Heart right ventricle (tissue), 16 donors: ENCODE results near the gene ANKRD50. TPM values are rescaled to one million over a fixed set of nuclear protein-coding genes. Genes with fewer than 3 reads are reported as not detected.

ENCODE experiments used
- ATAC-seq, 8 donors: fragments of 200-7000 bp; cut with Tn5 transposase; one replicate each; pipeline ENCODE4 v1.9.1; 2020; ENCODE audit warnings: mild to moderate bottlenecking in 8 of 8, moderate library complexity in 8 of 8, moderate number of reproducible peaks in 1 of 8
- DNase-seq, 2 donors: peaks; one replicate each; pipeline ENCODE4 v3.0.0-alpha.2; 2020
- H3K27ac ChIP-seq, 10 donors: fragments of 200-600 bp; sonication (generic) in 2 of 10; one replicate each; pipeline versions ENCODE4 v1.5.0 to v1.8.0; 2020 to 2022; ENCODE audit warnings: mild to moderate bottlenecking in 3 of 10
- H3K27me3 ChIP-seq, 7 donors: fragments of 200-600 bp; one replicate each; pipeline ENCODE4 v1.8.0; 2021 to 2022; ENCODE audit warnings: mild to moderate bottlenecking in 2 of 7
- H3K36me3 ChIP-seq, 9 donors: fragments of 200-600 bp; sonication (generic) in 1 of 9; one replicate each; pipeline versions ENCODE4 v1.5.0 to v1.8.0; 2020 to 2022; ENCODE audit warnings: mild to moderate bottlenecking in 2 of 9
- H3K4me1 ChIP-seq, 9 donors: fragments of 200-600 bp; sonication (generic) in 1 of 9; one replicate each; pipeline versions ENCODE4 v1.5.0 to v1.8.0; 2020 to 2022; ENCODE audit warnings: mild to moderate bottlenecking in 4 of 9
- H3K4me3 ChIP-seq, 10 donors: fragments of 200-600 bp; sonication (generic) in 2 of 10; one replicate each; pipeline versions ENCODE4 v1.5.0 to v1.8.0; 2020 to 2022; ENCODE audit warnings: mild to moderate bottlenecking in 7 of 10, moderate library complexity in 2 of 10
- H3K9me3 ChIP-seq, 11 donors: fragments of 200-600 bp in 10 of 11; sonication (generic) in 2 of 11; one replicate each; pipeline versions ENCODE4 v1.5.0 to v1.8.0; 2013 to 2022; ENCODE audit warnings: mild to moderate bottlenecking in 2 of 11, control low read depth in 1 of 11, moderate library complexity in 1 of 11
- WGBS, 2 donors: extraction: QIAGEN DNeasy Blood & Tissue Kit; methylation state at CpG; one replicate each; pipeline ENCODE4 v1.1.7; 2013; ENCODE audit warnings: inconsistent platforms in 1 of 2; 5-methylcytosine and 5-hydroxymethylcytosine counted together
- intact Hi-C, 10 donors: fragments of 100-400 bp; cut with DNase I; formaldehyde crosslinking; loops; one replicate each; pipeline versions ENCODE4 v1.11.1 to v1.14.2; 2022
- polyA plus RNA-seq, 2 donors: library from polyadenylated mRNA; stranded (reverse); fragments of 200-250 nt; gene quantifications; one replicate each; pipeline ENCODE4 v1.2.3, GENCODE V29; 2013
- total RNA-seq, 10 donors: library from RNA; stranded (reverse); fragmentation: NEBNext Ultra II Directional in 3 of 10; extraction: Animal tissue kit (Norgen Biotek cat#: 25700) in 3 of 10; gene quantifications; one replicate each; pipeline versions ENCODE4 v1.2.1 to v1.2.4, GENCODE V29; 2021 to 2023
- TF ChIP-seq, protein P1 (sequence below), 9 donors: fragments of 200-600 bp; sonication (generic) in 2 of 9; IDR thresholded peaks; one replicate each; pipeline versions ENCODE4 v1.5.0 to v1.8.0; 2021 to 2022; ENCODE audit warnings: antibody characterized with exemption in 9 of 9, mild to moderate bottlenecking in 5 of 9, moderate library complexity in 1 of 9
- donor health status: Arrhythmogenic right ventricular cardiomyopathy.
- donor health status: ischemic (EF 13 %, LVEDD 7.1; RV severe dilation, severe dysfunction).
- donor health status: healthy with polysubstance abuse.
- donor health status: DM: no; HTN: yes; CAD: no.
- donor health status: DM: no; HTN: no; CAD: no.
- donor health status: ischemic (EF 25% LVEDD 6.9; RV normal size, moderate dysfunction).
- donor health status: ischemic (EF 25% LVEDD 5.7; RV mildly dilated, moderate dysfunction).
- donor health status: healthy.
- donor health status: DM: yes; HTN: yes; CAD: no.
- donor health status: Ischemic cardiomyopathy.
- donor health status: ischemic (EF 35%, LVEDD 5.7; RV mildly dilated, moderate dysfunction).
- donor health status: nonischemic (EF 11% LVEDD 7.7; RV severe dilation, severe dysfunction).
- donor health status: DM: yes; HTN: yes; CAD: no.
- donor health status: PGD.
- donor health status: ischemic (EF 29% LVEDD 5.4; RV normal size, mild dysfunction).
- donor health status: nonischemic (EF 23%, LVEDD 6.1; RV moderate dilation, normal function).

ANKRD50 gene
- total and polyA plus RNA-seq, 12 donors, result 2.1 to 20.1 (median 7.3) TPM

- Histone ChIP-seq H3K27me3 (no peaks in the 10 kb centered on the region), H3K4me1 (peaks cover 0 to 13% (median 0%) of the 10 kb centered on the region in 9 donors), H3K9me3 (no peaks in the 10 kb centered on the region), H3K4me3 (no peak overlapping the region), H3K36me3 (no peaks in the 10 kb centered on the region), H3K27ac (no peak overlapping the region)
- ATAC-seq, result no peak
- intact Hi-C loops, result loop anchor here in 1 of 10 donors (5.0 kb wide), 1 partner anchor 156 kb away; no protein-coding TSS in a partner anchor
- DNase-seq, result no peak
- TF ChIP-seq, protein P1, sequence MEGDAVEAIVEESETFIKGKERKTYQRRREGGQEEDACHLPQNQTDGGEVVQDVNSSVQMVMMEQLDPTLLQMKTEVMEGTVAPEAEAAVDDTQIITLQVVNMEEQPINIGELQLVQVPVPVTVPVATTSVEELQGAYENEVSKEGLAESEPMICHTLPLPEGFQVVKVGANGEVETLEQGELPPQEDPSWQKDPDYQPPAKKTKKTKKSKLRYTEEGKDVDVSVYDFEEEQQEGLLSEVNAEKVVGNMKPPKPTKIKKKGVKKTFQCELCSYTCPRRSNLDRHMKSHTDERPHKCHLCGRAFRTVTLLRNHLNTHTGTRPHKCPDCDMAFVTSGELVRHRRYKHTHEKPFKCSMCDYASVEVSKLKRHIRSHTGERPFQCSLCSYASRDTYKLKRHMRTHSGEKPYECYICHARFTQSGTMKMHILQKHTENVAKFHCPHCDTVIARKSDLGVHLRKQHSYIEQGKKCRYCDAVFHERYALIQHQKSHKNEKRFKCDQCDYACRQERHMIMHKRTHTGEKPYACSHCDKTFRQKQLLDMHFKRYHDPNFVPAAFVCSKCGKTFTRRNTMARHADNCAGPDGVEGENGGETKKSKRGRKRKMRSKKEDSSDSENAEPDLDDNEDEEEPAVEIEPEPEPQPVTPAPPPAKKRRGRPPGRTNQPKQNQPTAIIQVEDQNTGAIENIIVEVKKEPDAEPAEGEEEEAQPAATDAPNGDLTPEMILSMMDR (IDR thresholded peaks at IDR 0.05), result no peak
- 95% methylated on average over 3 of the region's 3 CpGs for WGBS, 2 donors
These were observed 79.1 kb downstream of the ANKRD50 start for GRCh38 chr4:124633285-124633941.

- DNase-seq (no peak), ATAC-seq (no peak)
- peaks cover 0 to 13% (median 0%) of the 10 kb centered on the region in 9 donors for H3K4me1 ChIP-seq
- no peak overlapping the region for H3K4me3 ChIP-seq
- H3K36me3 ChIP-seq, result no peaks in the 10 kb centered on the region
- H3K9me3 ChIP-seq, result no peaks in the 10 kb centered on the region
- intact Hi-C loops, result loop anchor here in 1 of 10 donors (5.0 kb wide), 1 partner anchor 155 kb away; no protein-coding TSS in a partner anchor
- 88 to 91% methylated on average over 5 of the region's 5 CpGs for WGBS, 2 donors
- no peak overlapping the region for H3K27ac ChIP-seq
- no peaks in the 10 kb centered on the region for H3K27me3 ChIP-seq
- TF ChIP-seq, protein P1 (IDR thresholded peaks at IDR 0.05), result no peak
These were observed 80.1 kb downstream of the ANKRD50 start for GRCh38 chr4:124632439-124632838.

- peak in 1 of 2 donors; percentile 70 for DNase-seq
- intact Hi-C loops, result loop anchor here in 1 of 10 donors (5.0 kb wide), 1 partner anchor 154 kb away; no protein-coding TSS in a partner anchor
- 30 to 52% methylated on average over 1 of the region's 1 CpG for WGBS, 2 donors
- Histone ChIP-seq H3K36me3 (no peaks in the 10 kb centered on the region), H3K4me3 (no peak overlapping the region), H3K9me3 (no peaks in the 10 kb centered on the region), H3K27ac (peak overlapping the region in 1 of 10 donors; percentile 29), H3K27me3 (no peaks in the 10 kb centered on the region), H3K4me1 (peaks cover 0 to 13% (median 0%) of the 10 kb centered on the region in 9 donors)
- TF ChIP-seq, protein P1 (IDR thresholded peaks at IDR 0.05), result no peak
- peak; percentile 67 to 97 (median 88) for ATAC-seq
These were observed 80.8 kb downstream of the ANKRD50 start for GRCh38 chr4:124631760-124632159.

- TF ChIP-seq, protein P1 (IDR thresholded peaks at IDR 0.05), result no peak
- DNase-seq, result no peak
- no peak for ATAC-seq
- H3K27ac ChIP-seq, result no peak overlapping the region
- no peaks in the 10 kb centered on the region for H3K27me3 ChIP-seq
- intact Hi-C loops, result loop anchor here in 1 of 10 donors (5.0 kb wide), 1 partner anchor 152 kb away; no protein-coding TSS in a partner anchor
- WGBS, 2 donors, result 72 to 79% methylated on average over 1 of the region's 1 CpG
- no peaks in the 10 kb centered on the region for H3K9me3 ChIP-seq
- H3K4me3 ChIP-seq, result no peak overlapping the region
- H3K36me3 ChIP-seq, result no peaks in the 10 kb centered on the region
- H3K4me1 ChIP-seq, result peaks cover 0 to 13% (median 0%) of the 10 kb centered on the region in 9 donors
These were observed 82.9 kb downstream of the ANKRD50 start for GRCh38 chr4:124629681-124630080.
